OCI-LY3 (cell line): ENCODE measurements around the gene PPBP.

ENCODE experiments used
- CTCF ChIP-seq: fragments of 200-600, 300-600 bp; sonication (generic); IDR thresholded peaks from 2 replicates; pipeline ENCODE4 v1.5.1; 2014; ENCODE audit warnings: antibody characterized with exemption, low read length, low read depth
- EZH2phosphoT487 ChIP-seq: fragments of 200-600 bp; shearing (Covaris generic); IDR thresholded peaks from 2 replicates; pipeline ENCODE4 v1.6.1; 2018; ENCODE audit warnings: antibody characterized with exemption, mixed run types, low read depth

- no peak for TF ChIP-seq CTCF
- no peak for TF ChIP-seq EZH2phosphoT487
These were observed 17.5 kb upstream of the PPBP start for GRCh38 chr4:74005528-74005927.
